Measurements from ENCODE around the gene COLGALT1. TPM values are rescaled to one million over a fixed set of nuclear protein-coding genes. Genes with fewer than 3 reads are reported as not detected.
"Not testable (repeated sequence)": the region's sequence is repeated elsewhere in the genome, so short reads cannot be mapped to it uniquely, and the experiment has no call there.

The COLGALT1 gene
- total RNA-seq, 2 donors from 2014 or later, result 51.4 to 90.9 TPM

DNA sequence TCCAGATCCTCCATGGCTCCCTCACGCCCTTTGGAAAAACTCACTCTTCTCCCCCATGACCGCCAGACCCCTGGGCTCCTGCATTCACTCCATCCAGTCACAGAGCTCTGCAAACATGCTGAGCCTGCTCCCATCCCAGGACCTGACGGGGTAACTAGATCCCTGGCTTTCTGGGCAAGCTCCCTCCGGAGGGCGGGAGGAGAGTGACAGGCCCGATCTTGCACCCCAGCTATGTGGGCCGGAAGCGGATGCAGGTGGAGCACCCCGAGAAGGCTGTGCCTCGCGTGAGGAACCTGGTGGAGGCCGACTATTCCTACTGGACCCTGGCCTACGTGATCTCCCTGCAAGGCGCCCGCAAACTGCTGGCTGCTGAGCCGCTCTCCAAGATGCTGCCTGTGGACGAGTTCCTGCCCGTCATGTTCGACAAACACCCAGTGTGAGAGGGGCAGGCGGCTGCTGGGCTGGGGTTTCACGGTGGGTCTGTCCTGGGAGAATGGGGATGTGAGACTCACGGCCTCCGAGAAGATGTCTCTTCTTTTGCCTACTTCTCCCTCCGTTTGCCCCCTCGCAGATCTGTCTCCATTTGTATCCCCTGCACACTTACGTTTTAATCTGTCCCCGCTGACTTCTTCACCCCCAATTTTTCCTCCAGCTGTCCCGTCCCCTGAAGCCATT lies 25.2 kb downstream of the COLGALT1 start:
- no peaks in the 10 kb centered on the region for H3K4me1 ChIP-seq
- H3K9me3 ChIP-seq, result no peaks in the 10 kb centered on the region
- no peak overlapping the region for H3K9ac ChIP-seq (ENCODE audit: low read depth in 2 of 2, low read length in 2 of 2)
- intact Hi-C loops (cut with DNase I), result no loop called here
- H3K27me3 ChIP-seq, result no peaks in the 10 kb centered on the region
- no peak overlapping the region for H3K27ac ChIP-seq
- H3K4me3 ChIP-seq, result no peak overlapping the region
- DNase-seq, result no peak
- H3K36me3 ChIP-seq, result no peaks in the 10 kb centered on the region
- TF ChIP-seq, protein P1, sequence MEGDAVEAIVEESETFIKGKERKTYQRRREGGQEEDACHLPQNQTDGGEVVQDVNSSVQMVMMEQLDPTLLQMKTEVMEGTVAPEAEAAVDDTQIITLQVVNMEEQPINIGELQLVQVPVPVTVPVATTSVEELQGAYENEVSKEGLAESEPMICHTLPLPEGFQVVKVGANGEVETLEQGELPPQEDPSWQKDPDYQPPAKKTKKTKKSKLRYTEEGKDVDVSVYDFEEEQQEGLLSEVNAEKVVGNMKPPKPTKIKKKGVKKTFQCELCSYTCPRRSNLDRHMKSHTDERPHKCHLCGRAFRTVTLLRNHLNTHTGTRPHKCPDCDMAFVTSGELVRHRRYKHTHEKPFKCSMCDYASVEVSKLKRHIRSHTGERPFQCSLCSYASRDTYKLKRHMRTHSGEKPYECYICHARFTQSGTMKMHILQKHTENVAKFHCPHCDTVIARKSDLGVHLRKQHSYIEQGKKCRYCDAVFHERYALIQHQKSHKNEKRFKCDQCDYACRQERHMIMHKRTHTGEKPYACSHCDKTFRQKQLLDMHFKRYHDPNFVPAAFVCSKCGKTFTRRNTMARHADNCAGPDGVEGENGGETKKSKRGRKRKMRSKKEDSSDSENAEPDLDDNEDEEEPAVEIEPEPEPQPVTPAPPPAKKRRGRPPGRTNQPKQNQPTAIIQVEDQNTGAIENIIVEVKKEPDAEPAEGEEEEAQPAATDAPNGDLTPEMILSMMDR (IDR thresholded peaks at IDR 0.05), result no peak

DNA sequence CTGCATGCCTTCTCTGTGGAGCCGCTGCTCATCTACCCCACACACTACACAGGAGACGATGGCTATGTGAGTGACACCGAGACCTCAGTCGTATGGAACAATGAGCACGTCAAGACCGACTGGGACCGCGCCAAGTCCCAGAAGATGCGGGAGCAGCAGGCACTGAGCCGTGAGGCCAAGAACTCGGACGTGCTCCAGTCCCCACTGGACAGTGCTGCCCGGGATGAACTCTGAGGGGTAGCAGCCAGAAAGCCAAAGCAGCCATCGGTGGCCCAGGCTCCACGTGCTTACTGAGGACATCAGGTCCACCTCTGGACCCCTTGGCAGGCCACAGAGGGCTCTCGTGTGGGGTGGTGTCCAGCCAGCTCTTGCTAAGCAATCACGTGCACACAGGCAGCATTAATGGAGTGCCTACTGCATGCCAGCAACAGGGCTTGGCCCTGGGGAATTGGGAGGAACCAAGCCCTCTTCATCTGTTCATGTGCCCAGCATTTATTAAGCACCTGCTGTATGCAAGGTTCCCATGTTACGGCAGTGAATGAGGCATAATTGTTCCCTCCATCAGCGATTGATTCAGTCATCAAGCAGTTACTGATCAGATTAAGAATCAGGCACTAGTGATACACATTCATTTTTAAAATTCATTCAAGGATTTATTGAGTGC lies 25.9 kb downstream of the COLGALT1 start:
- TF ChIP-seq, protein P1 (IDR thresholded peaks at IDR 0.05), result no peak
- Histone ChIP-seq H3K36me3 (no peaks in the 10 kb centered on the region), H3K4me3 (no peak overlapping the region), H3K27me3 (no peaks in the 10 kb centered on the region), H3K9ac (ENCODE audit: low read depth in 2 of 2, low read length in 2 of 2) (no peak overlapping the region), H3K4me1 (no peaks in the 10 kb centered on the region), H3K9me3 (no peaks in the 10 kb centered on the region), H3K27ac (no peak overlapping the region)
- intact Hi-C loops (cut with DNase I), result no loop called here
- no peak for DNase-seq

DNA sequence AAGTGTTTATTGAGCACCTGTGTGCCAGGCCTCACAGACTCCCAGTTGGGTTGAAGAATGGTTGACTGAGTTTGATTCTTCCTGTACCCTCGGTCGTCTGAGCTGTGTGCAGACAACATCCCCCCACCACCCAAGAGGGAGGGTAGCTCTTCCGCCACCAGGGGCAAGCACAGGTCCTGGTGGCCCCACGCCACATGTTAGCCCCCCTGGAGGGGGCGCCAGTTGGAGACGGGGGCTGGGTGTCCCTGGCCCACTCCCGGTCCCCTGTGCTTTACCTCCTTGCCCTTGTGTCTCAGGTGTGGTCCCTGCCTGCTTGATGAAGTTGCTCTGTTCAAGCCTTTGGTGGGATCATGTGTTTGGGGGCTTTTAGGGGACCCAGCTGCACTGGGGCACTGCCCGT lies 27.2 kb downstream of the COLGALT1 start:
- TF ChIP-seq, protein P1 (IDR thresholded peaks at IDR 0.05), result no peak
- Histone ChIP-seq H3K36me3 (no peaks in the 10 kb centered on the region), H3K4me3 (no peak overlapping the region)

DNA sequence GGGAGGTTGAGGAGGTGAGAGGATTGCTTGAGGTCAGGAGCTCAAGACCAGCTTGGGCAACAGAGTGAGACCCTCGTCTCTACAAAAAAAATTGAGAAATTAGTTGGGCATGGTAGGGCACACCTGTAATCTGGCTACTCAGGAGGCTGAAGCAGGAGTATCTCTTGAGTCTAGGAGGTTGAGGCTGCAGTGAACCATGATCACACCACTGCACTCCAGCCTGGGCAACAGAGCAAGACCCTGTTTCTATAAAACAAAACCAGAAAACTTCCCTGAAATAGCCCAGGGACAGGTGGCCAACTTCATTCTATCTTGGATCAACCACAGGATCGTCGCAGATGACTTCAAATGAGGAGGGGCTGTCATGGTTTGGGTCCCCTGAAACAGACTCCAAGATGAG lies 28.7 kb downstream of the COLGALT1 start:
- Histone ChIP-seq H3K4me3 (no peak overlapping the region), H3K27ac (no peak overlapping the region), H3K9ac (ENCODE audit: low read depth in 2 of 2, low read length in 2 of 2) (no peak overlapping the region), H3K4me1 (no peaks in the 10 kb centered on the region), H3K36me3 (no peaks in the 10 kb centered on the region), H3K27me3 (no peaks in the 10 kb centered on the region), H3K9me3 (no peaks in the 10 kb centered on the region)
- DNase-seq, result no peak
- TF ChIP-seq, protein P1 (IDR thresholded peaks at IDR 0.05), result no peak
- intact Hi-C loops (cut with DNase I), result no loop called here

More for the DNA sequence above, 27.2 kb downstream of the COLGALT1 start:
- Histone ChIP-seq H3K4me1 (no peaks in the 10 kb centered on the region), H3K27ac (no peak overlapping the region), H3K9ac (ENCODE audit: low read depth in 2 of 2, low read length in 2 of 2) (no peak overlapping the region), H3K27me3 (no peaks in the 10 kb centered on the region), H3K9me3 (no peaks in the 10 kb centered on the region)
- DNase-seq, result no peak
- intact Hi-C loops (cut with DNase I), result no loop called here

DNA sequence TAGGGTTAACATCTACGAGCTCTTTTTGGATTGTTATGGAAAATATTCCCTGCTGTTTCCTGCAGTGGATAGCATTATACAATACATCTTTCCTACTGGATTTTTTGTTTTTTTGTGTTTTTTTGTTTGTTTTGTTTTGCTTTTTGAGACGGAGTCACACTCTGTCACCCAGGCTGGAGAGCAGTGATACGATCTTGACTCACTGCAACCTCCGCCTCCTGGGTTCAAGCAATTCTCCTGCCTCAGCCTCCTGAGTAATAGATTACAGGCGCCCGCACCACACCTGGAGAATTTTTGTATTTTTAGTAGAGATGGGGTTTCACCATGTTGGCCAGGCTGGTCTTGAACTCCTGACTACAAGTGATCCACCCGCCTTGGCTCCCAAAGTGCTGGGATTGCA lies 29.9 kb downstream of the COLGALT1 start:
- H3K9me3 ChIP-seq; H3K4me3 ChIP-seq; H3K36me3 ChIP-seq; H3K4me1 ChIP-seq; H3K9ac ChIP-seq (ENCODE audit: low read depth in 2 of 2, low read length in 2 of 2); H3K27ac ChIP-seq; intact Hi-C loops (cut with DNase I); H3K27me3 ChIP-seq; DNase-seq: not testable (repeated sequence)

DNA sequence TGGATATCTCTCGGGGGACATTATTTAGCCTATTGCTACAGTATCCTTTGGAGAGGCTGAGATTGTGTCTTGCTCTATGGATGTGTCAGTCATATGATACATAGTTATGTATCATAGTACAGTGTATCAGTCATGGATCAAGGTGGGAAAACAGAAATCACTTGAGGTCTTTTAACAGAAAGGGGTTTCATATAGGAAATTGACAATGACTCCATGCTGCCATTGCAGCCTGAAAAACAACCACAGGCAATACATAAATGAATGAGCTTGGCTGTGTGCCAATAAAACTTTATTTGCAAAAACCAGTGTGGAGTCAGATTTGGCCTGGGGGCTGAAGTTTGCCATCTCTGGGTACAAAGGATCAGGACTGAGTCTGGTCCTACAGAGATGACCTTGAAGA lies 35.4 kb downstream of the COLGALT1 start:
- Histone ChIP-seq H3K27me3 (no peaks in the 10 kb centered on the region), H3K36me3 (no peaks in the 10 kb centered on the region)

DNA sequence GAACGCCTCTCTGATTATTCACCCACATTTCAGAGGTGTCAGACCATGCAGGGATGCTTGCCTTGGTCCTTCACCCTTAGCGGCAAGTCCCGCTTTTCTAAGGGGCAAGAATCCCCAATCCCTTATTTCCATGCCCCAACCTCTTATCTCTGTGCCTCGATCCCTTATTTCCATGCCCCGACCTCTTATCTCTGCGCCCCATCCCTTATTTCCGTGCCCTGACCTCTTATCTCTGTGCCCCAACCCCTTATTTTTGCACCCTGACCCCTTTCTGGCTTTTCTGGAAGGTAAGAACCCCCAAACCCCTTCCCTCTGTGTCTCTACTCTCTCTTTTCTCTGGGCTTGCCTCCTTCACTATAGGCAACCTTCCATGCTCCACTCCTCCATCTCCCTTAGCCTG lies 38.8 kb downstream of the COLGALT1 start:
- H3K9me3 ChIP-seq; intact Hi-C loops (cut with DNase I); H3K4me1 ChIP-seq; H3K36me3 ChIP-seq; H3K4me3 ChIP-seq; H3K27me3 ChIP-seq; DNase-seq; H3K9ac ChIP-seq (ENCODE audit: low read depth in 2 of 2, low read length in 2 of 2); H3K27ac ChIP-seq: not testable (repeated sequence)

More for the DNA sequence above, 35.4 kb downstream of the COLGALT1 start:
- intact Hi-C loops (cut with DNase I), result no loop called here
- Histone ChIP-seq H3K9ac (ENCODE audit: low read depth in 2 of 2, low read length in 2 of 2) (no peak overlapping the region), H3K4me1 (no peaks in the 10 kb centered on the region), H3K27ac (no peak overlapping the region), H3K9me3 (no peaks in the 10 kb centered on the region), H3K4me3 (no peak overlapping the region)
- TF ChIP-seq, protein P1 (IDR thresholded peaks at IDR 0.05), result no peak
- no peak for DNase-seq

DNA sequence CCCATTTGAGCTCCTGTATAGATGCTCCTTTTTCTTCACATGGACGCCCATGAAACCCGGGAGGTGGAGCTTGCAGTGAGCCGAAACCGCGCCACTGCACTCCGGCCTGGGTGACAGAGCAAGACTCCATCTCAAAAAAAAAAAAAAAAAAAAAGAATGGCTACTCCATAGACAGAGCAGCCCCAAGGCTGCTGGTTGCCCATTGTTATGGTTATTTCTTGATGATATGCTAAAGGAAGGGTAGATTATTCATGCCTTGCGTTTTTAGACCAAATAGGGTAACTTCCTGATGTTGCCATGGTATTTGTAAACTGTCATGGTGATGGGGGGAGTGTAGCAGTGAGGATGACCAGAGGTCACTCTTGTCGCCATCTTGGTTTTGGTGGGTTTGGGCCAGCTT lies 42.6 kb downstream of the COLGALT1 start:
- H3K36me3 ChIP-seq; H3K27ac ChIP-seq; H3K27me3 ChIP-seq; intact Hi-C loops (cut with DNase I); H3K4me3 ChIP-seq; DNase-seq; H3K9me3 ChIP-seq; H3K9ac ChIP-seq (ENCODE audit: low read depth in 2 of 2, low read length in 2 of 2); H3K4me1 ChIP-seq: not testable (repeated sequence)

All from colonic mucosa (tissue), 4 donors.